GM19463 (cell line): ENCODE data around the gene GNA12.
A peak's percentile ranks its signal among the peaks of the same experiment; 100 is the strongest.
"Not testable (repeated sequence)": the region's sequence is repeated elsewhere in the genome, so short reads cannot be mapped to it uniquely, and the experiment has no call there.

Experiments
- ATAC-seq: cut with Tn5 transposase; IDR thresholded peaks from one replicate; pipeline ENCODE4 v1.9.1; 2021; ENCODE audit warnings: mild to moderate bottlenecking, moderate library complexity; ENCODE audit not compliant: unreplicated experiment

Gene GNA12

GRCh38 chr7:2681929-2682799 is 161.9 kb downstream of the GNA12 start:
- no peak for ATAC-seq

DNA sequence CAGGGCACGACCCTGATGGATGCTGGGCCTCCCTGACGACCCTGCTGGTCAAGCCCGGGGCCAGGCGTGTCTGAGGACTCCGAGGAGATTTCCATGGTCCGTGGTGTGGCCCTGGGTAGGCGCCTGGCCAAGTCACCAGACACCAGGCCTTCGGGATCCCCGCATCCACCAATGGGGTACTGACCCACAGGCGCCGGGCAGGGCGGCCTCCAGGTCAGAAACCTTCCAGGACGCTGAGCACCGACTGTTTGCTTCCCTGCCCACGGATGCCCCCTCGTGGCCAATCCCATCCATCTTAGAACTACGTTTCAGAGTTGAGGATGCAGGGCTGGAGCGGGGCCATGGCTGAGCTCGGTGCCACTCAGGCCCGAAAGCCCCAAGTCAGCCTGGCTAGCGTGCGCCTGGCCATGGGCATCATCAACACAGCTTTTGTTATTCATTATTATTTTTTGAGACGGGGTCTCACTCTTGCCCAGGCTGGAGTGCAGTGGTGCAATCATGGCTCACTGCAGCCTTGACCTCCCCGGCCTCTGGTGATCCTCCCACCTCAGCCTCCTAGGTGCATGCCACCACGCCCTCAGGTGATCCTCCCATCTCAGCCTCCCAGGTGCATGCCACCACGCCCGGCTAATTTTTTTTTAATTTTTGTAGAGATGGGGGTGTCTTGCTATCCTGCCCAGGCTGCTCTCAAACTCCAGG is 163.2 kb downstream of the GNA12 start:
- peak; percentile 48 for ATAC-seq

DNA sequence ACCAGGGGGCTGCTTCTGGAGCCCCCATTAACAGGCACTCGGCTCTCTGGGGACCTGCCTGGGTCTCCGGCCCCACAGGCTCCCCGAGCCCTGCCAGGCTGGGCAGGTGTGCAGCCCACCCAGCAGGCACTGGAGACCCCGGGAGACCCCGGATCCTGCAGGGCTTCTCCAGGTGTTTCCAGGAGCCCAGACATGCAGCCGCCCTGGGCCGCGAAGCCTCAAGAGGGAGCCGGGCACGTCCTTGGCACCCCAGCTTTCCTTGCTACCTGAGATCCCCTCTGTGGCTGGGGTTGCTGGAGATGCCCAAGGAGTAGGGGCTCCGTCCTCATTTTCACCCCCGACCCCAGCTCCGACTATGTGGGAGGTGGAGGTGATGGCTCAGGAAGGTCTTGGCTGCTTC is 163.9 kb downstream of the GNA12 start:
- no peak for ATAC-seq

GRCh38 chr7:2679135-2680127 is 164.7 kb downstream of the GNA12 start:
- not testable (repeated sequence) for ATAC-seq

DNA sequence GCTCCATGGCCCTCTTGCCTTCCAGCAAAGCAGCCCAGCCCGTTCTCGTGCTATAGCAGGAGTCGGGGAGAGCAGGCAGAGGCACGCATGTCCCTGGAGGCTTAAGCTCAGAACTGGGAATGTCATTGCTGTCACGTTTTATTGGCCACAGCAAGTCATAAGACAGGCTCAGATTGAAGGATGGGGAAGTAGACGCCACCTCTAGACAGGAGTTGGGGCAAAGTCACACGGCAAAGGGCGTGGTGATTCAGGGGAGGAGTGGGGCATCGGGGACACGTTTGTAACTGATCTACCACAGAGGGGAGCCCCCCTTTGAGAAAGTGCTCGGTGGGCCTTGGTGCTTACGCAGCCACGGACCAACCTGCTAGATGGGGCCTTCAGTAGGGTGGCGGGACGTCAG is 165.7 kb downstream of the GNA12 start:
- ATAC-seq: not testable (repeated sequence)
